NOMO-1 treated with dmso at 0.1 percent for 144 hours (cell line): ENCODE data around the gene TAF4B.
"Not testable (repeated sequence)": the region's sequence is repeated elsewhere in the genome, so short reads cannot be mapped to it uniquely, and the experiment has no call there.

ENCODE experiments used
- DNase-seq: peaks from one replicate; lab custom pipeline; 2025; ENCODE audit not compliant: unreplicated experiment; lab: John Stamatoyannopoulos, UW

TAF4B gene

DNA sequence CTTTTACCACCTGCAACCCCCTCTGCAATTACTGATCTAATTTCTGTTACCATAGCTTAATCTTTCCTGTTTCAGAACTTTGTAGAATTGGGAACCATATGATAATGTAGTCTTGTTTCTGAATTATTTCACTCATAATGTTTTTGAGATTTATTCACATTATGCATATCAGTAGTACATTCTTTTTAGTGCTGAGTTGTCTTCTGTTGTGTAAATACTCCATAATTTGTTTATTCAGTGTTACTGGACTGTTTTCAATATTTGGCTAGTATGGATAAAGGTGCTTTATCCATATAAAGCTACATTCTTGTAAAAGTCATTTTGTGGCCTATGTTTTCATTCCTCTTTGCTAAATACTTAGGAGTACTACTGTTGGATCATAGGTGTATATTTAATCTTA, 152.5 kb downstream of the TAF4B start:
- no peak for DNase-seq

DNA sequence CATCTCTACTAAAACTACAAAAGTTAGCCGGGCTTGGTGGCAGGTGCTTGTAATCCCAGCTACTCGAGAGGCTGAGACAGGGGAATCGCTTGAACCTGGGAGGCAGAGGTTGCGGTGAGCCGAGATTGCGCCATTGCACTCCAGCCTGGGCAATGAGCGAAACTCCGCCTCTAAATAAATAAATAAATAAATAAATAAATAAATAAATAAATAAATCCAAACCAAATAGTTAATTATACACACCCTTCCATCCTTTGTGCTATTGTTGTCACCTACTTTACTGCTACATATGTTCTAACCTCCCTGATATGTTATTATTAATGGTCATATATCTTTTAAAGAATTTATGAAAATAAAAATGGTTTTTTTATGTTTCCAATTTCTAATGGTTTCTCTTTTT, 155.3 kb downstream of the TAF4B start:
- DNase-seq, result not testable (repeated sequence)

- no peak for DNase-seq
These were observed 157.4 kb downstream of the TAF4B start for GRCh38 chr18:26383454-26384270.

- DNase-seq, result no peak
These were observed 159.8 kb downstream of the TAF4B start for GRCh38 chr18:26386002-26386401.

DNA sequence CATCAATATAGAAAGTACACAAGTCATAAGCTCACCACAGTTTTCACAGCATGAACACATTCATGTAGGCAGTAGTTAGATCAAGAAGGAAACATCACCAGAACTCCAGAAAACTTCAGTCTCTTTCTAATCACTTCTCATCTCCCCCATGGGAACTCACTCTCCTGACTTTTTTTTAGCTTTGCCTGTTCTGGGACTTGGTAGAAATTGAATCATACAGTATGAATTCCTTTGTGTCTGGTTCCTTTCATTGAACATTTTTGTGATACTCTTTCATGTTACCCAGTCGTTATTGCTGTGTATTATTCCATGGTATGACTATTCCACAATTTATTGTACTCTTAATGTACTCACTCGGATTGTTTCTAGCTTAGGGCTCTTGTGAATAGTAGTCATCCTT, 160.2 kb downstream of the TAF4B start:
- DNase-seq, result no peak

- DNase-seq, result no peak
These were observed 167.9 kb downstream of the TAF4B start for GRCh38 chr18:26394047-26394654.

DNA sequence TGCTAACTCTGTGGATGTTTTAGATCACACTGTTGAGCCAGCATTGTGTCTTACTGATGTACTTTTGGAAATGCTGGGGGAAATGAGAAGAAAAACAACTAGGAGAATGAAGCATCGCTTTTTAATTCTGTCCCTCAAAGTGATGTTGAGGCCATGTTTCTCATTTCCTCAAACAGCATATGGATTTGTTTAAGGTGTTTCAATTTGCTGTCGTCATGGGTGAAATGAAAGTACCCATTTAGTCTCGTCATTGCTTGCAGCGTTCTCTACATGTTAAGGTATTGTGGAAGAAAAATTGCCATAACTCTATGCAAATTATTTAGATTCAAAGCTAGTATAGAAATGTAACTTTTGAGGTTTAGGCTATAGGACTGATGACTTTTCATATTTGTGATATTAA, 170.8 kb downstream of the TAF4B start:
- no peak for DNase-seq

DNA sequence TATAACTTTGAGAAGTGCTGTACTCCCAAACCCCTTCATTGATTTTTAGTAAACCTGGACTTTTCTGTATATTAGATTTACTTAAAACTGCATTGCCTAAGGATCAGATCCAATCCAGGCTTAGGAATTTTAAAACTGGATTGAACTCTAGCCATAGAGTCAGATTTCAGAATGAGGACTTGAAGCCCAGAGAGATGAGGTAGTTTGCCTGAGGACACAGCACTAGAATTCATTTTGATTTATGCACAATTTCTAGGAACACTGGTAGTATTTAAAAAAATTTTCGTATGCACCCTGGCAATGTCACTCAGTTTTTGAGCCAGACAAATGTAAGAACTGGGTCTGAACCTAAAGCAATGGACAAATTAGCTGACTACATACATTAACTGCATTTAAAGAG, 177.2 kb downstream of the TAF4B start:
- no peak for DNase-seq

DNA sequence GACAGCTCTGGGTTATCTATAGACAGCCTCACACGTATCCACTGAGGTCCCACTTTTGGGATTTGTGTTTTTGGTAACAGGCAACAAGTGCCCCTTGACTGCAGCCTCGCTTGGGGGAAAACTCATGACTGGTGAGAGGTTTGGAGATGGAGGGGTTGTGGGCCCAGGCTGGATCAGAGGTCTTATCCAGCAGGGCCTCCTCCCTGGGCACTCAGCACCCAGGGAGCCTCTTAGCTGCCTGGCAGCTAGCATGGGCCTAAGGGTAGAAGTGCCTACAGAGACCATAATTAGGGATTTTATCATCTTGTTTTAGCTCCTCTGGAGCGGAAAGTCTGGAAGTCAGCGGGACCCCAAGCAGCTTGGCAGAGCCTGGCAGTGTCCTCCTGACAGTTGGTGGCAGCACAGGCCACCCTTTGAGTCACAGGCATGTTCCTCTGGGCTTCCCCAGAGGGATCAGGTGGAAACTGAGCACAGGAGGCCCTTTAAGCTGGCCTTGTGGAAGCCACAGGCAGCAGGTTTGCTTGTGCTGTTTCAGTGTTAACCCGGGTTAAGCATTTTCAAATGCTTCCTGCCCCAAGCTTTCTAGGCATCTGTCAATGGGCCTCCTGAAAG, 179.1 kb downstream of the TAF4B start:
- DNase-seq, result no peak

DNA sequence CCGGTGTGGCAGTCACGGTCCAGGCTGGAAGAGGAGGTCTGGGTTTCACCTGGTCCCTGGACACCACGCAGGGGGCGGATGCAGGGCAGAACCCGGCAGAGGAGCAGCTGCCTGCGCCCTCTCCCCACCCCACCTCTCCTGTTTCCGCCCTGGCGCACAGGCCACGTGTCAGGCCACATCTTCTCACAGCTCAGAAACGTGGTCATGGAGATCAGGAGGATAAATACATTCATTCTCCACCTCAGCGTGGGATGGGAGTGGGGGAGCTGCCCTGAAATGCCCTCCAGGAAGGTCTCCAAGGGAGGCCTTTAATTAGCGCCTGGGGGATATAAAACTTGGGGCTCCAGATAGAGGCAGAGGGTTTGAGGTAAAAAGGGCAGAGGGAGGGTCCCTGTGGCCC, 180.1 kb downstream of the TAF4B start:
- DNase-seq, result no peak

DNA sequence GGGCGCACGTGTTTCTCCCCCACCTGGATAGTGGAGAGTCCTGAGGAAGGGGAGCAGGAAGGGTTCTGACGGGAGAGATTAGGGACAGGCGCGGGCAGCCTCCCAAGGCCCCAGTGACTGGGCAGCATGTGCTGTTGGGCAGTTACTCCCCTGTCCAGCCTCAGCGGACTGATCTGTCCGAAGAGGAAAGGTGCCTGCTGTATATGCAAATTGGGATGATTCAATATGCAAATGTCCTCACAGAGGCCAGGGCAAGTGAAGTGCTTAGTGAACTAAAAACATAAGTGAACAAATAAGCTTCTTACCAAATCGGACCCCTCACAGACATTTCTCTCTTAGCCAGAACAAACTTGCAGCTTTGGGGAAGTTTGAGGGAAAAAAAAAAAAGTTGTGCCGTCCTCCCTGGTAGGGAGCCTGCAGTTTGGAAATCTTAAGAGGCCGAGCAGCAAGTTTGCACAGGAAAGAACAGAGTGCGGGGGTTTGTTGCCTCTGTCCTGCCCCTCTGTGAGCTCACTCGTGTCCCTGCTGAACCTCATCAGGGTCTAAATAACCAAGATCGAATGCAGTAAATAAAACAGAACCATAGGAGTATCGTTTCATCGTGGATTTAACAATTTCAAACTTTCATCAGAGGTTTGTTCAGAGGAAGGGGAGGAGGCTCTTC, 180.7 kb downstream of the TAF4B start:
- no peak for DNase-seq

DNA sequence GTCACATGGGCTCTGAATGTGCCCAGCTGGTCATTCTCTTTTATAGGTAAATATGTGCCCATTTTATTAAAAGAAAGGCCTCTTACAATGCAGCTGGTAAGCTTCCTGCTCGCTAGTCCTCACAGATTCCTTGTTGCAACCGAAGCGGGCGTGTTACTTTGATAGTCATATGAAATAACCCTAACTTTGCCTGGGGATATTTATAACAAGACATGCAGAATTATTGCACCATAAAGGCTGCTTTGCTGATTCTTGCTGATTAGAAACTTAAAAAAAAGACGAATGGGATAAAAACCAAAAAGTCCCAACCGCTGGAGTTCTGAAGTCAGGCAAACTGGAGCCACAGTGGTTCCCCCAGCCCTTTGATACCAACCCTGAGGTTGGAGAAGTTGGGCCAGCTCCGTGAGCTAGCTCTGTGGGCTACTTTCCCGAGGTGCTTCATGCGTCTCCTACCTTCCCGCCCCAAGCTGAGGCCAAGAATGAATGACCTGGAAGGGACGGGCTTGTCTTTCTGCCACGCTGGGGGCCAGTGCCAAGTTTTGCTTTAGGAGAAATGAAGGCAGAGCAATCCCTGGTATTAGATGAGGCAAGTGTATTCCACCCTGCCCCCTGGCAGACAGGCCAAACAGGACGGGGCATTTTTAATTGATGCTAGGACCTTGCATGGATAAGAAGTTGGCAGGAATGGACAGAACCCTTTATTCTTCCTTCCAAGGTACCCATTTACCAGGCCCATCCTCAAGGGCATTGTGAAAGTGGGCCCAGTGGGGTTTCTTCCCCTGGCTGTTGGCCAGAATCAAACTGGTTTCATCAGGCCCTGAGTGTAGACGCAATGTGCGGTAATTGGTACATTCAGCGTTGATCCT, 181.7 kb downstream of the TAF4B start:
- no peak for DNase-seq

DNA sequence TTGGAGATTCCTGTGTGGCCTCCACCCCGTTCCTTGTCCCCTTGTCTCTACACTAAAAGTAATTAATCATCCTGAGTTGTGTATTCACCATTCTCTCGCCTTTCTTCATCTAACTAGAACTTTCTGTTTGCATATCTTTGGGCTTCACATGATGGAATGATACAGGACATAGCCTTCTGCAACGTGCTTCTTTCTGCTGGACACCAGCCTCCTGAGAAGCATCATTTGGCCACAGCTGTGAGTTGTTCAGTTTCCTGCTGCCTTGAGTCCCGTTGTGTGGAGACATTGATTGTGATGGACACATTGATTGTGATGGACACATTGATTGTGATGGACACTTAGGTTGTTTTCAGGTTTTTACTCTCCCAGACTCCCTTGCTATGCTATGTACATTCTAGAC, 182.8 kb downstream of the TAF4B start:
- no peak for DNase-seq

DNA sequence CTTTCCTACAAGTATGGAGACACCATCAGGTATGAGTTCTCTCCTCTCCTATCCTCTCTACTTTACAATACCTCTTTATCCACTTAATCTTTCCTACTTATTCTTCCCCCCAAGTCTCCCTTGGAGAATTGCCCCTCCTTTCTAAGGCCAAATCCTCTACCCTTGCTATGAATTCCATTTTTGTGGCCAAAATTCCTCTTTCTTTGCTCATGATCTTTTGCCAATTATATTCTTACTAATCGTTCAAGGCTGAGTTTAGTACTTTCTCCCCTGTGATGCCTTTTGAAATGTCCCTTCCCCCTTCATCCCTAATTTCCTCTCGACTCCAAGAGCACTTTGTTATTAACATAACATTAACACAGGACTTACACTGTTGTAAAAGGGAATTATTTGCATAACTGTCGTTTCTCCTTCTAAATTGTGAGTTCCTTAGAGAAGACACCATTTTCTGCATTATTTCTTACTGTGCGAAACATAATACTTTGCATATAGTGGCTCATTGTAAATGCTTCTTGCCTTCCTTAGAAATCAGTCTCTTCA, 188.7 kb downstream of the TAF4B start:
- DNase-seq, result no peak

GRCh38 chr18:26415631-26416030, 189.4 kb downstream of the TAF4B start:
- DNase-seq, result no peak

- no peak for DNase-seq
These were observed 190.5 kb downstream of the TAF4B start for GRCh38 chr18:26416652-26417150.

DNA sequence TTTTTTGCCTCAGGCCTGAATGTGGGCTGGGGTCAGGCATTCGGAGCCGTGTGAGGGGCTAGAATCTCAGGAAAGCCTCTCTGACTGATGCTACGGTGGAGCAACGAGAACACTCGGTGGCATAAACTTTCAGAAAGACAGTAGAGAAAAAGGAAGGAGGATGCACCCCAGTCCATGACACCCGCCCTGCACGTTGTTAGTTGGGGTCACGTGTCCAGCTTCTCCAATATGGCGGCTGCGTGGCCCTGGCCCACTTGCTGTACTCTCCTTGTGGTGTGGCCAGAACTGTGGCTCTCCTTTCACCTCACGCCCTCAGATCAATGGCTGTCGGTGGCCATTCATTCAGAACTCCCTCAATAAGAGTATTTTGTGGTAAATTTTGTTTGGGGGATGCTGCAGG, 190.9 kb downstream of the TAF4B start:
- DNase-seq, result no peak

- DNase-seq, result no peak
These were observed 192.0 kb downstream of the TAF4B start for GRCh38 chr18:26418225-26418624.

GRCh38 chr18:26419746-26420145, 193.5 kb downstream of the TAF4B start:
- no peak for DNase-seq

- no peak for DNase-seq
These were observed 195.3 kb downstream of the TAF4B start for GRCh38 chr18:26421503-26421902.
